GM10266 (cell line): ENCODE data around the gene TMPRSS9.

Experiments used
- DNase-seq: peaks from one replicate; pipeline ENCODE4 v3.0.0; 2012; ENCODE audit errors: extremely low spot score
- CTCF ChIP-seq: IDR thresholded peaks from 2 replicates; pipeline ENCODE4 v1.5.1; 2012; ENCODE audit warnings: mild to moderate bottlenecking, low read depth; ENCODE audit not compliant: control insufficient read depth, insufficient read depth; ENCODE audit errors: missing control alignments

TMPRSS9 gene

DNA sequence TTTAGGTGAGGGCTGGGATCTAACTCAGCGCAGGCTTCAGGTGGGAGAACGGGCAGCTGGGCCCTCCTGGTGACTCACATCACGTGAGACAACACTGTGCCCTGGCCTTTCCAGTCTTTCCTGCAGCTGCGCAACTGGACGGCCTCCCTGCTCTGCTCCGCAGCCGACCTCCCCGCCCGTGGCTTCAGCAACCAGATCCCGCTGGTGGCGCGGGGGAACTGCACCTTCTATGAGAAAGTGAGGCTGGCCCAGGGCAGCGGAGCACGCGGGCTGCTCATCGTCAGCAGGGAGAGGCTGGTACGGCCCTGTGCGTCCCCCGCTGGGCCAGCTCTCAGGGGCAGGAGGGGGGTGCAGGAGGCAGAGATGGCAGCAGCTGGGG, 22.7 kb upstream of the TMPRSS9 start:
- no peak for DNase-seq
- no peak for TF ChIP-seq CTCF

DNA sequence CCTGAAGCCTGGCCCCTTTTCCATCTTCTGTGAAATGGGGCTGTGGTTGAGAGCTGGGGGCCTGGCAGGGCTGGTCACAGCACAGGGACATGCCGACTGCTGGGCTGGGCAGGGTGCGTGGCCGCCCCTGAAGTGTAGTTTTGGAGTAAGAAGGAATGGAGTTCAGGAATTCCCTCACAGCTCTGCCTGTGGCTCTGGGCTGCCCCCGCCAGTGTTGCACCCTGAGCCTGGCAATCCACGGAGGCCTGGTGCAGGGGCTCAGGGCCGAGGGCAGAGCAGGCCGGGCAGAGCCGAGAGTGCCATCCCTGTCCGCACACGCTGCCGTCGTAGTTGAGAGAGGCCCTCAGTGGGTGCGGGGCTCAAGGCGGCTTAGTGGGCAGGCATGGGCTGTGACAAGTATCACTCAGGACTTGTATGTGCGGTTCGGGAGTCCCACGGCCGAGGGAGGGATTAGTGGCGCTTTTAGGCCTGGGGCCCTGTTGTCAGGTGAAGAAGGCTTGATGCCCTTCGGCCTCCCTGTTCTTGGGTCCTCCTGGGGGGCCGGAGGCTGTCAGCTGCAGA, 21.9 kb upstream of the TMPRSS9 start:
- no peak for TF ChIP-seq CTCF
- DNase-seq: no peak

DNA sequence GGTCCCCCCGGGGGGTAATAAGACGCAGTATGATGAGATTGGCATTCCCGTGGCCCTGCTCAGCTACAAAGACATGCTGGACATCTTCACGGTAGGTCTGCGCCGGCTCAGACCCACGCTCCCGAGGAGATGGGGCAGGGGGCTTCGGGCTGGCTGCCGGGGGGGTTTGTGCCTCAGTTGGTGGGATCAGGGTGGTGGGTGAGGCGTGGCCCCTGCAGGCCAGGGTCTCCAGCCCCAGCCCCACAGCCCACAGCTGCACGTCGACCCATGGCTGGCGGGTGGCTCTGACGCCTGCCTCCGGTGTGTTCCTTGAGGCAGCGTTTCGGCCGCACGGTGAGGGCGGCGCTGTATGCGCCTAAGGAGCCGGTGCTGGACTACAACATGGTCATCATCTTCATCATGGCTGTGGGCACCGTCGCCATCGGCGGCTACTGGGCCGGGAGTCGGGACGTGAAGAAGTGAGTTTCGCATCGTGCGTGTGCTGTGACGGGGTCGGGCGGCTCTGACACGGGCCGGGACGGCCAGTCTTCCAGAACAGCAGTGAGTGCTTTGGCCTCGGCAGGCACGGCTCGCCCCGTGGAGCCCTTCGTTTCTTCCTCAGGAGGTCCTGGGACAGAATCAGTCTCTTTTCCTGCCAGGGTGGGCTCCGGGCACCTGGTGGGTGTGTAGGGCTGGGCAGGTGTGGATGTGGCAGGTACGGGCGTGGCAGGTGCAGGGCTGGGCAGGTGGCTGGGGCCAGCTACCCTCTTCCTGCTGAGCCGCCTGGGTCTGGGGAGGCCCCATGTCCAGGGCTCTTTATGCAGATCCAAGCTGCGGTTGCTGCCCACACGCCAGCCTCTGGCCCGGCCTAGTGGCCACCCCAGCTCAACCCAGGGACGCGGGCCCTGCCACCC, 21.1 kb upstream of the TMPRSS9 start:
- DNase-seq: no peak

GRCh38 chr19:2339644-2340310, 20.3 kb upstream of the TMPRSS9 start:
- TF ChIP-seq CTCF: no peak
- DNase-seq: no peak

More for the DNA sequence above, 21.1 kb upstream of the TMPRSS9 start:
- TF ChIP-seq CTCF: no peak

- TF ChIP-seq CTCF: no peak
- no peak for DNase-seq
Observed at GRCh38 chr19:2340496-2341243, 19.4 kb upstream of the TMPRSS9 start.

DNA sequence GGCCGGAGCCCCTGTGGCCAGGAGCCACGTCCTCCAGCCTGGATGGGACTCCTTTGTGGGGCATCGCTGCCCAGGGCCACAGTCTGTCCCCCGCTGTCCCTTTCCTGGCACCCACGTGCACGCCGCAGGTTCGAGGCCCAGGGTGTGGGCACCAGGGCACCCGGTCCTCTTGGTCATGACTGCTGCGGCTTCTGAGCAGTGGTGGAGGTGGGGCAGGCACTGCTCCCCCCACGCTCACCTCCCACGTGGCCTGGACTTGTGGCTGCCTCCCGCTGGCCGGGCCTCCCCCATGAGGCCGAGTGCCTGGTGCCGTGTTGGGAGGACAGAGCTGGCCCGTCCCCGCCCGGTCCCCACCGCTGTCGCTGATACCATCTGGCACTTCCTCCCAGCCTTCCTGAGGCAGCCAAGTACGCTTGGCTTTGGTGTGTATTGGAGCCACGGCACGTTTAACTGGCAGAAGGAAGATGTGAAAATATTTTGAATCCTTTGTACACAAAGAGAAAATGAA, 18.8 kb upstream of the TMPRSS9 start:
- TF ChIP-seq CTCF: no peak
- DNase-seq: no peak
